DOHH2 (cell line): ENCODE results near the gene PIGA.

ENCODE experiments used
- H3F3A ChIP-seq: fragments of 200-600 bp; sonication (generic), shearing (Covaris generic); 2 replicates; pipeline ENCODE4 v1.6.0; 2016; ENCODE audit warnings: antibody characterized with exemption, mild to moderate bottlenecking; ENCODE audit not compliant: control insufficient read depth, insufficient read depth
- H3K27ac ChIP-seq: fragments of 200-600 bp; sonication (generic); 2 replicates; pipeline ENCODE4 v1.5.1; 2014; ENCODE audit warnings: low read depth, mild to moderate bottlenecking, low read length, moderate library complexity
- H3K27me3 ChIP-seq: fragments of 200-600 bp; sonication (generic); 2 replicates; pipeline ENCODE4 v1.6.1; 2014; ENCODE audit warnings: mild to moderate bottlenecking, low read length, mixed read lengths; ENCODE audit not compliant: control insufficient read depth
- H3K36me3 ChIP-seq: fragments of 200-600 bp; sonication (generic); 2 replicates; pipeline ENCODE4 v1.6.1; 2014; ENCODE audit warnings: mild to moderate bottlenecking, low read length, moderate library complexity, mixed read lengths; ENCODE audit not compliant: control insufficient read depth
- H3K4me1 ChIP-seq: fragments of 200-600 bp; sonication (generic); 2 replicates; pipeline ENCODE4 v1.6.1; 2014; ENCODE audit warnings: mild to moderate bottlenecking, low read length, mixed read lengths; ENCODE audit not compliant: control insufficient read depth
- H3K4me2 ChIP-seq: fragments of 200-600 bp; sonication (generic); 2 replicates; pipeline ENCODE4 v1.6.0; 2014; ENCODE audit warnings: mild to moderate bottlenecking, low read length, moderate library complexity
- H3K4me3 ChIP-seq: fragments of 200-600 bp; sonication (generic); 2 replicates; pipeline ENCODE4 v1.5.1; 2014; ENCODE audit warnings: mild to moderate bottlenecking, low read length, mixed read lengths
- H3K79me2 ChIP-seq: fragments of 200-600 bp; sonication (generic); 2 replicates; pipeline ENCODE4 v1.6.1; 2014; ENCODE audit warnings: mild to moderate bottlenecking, low read length, mixed read lengths; ENCODE audit not compliant: control insufficient read depth
- H3K9me2 ChIP-seq: fragments of 200-600 bp; sonication (generic); replicated peaks from 2 replicates; pipeline ENCODE4 v1.6.1; 2014; ENCODE audit warnings: mild to moderate bottlenecking, low read length, mixed read lengths; ENCODE audit not compliant: control insufficient read depth
- H3K9me3 ChIP-seq: fragments of 200-600 bp; sonication (generic); 2 replicates; pipeline ENCODE4 v1.6.1; 2014; ENCODE audit warnings: antibody characterized with exemption, low read length, mixed read lengths; ENCODE audit not compliant: control insufficient read depth, insufficient read depth
- H4K20me1 ChIP-seq: fragments of 200-600 bp; sonication (generic); 2 replicates; pipeline ENCODE4 v1.6.0; 2014; ENCODE audit warnings: low read depth, mild to moderate bottlenecking, antibody characterized with exemption, low read length, moderate library complexity; ENCODE audit not compliant: control insufficient read depth, insufficient read depth
- EZH2phosphoT487 ChIP-seq: fragments of 200-600 bp; sonication (generic); IDR thresholded peaks from 2 replicates; pipeline ENCODE4 v1.6.1; 2017; ENCODE audit warnings: borderline replicate concordance, mild to moderate bottlenecking, antibody characterized with exemption, low read length, moderate library complexity, mixed read lengths
- TF ChIP-seq, protein P1 (sequence below): fragments of 200-600 bp; sonication (generic); IDR thresholded peaks from one replicate; pipeline ENCODE4 v1.5.1; 2014; ENCODE audit warnings: antibody characterized with exemption, mild to moderate bottlenecking, low read depth, low read length; ENCODE audit not compliant: poor library complexity, severe bottlenecking

Gene PIGA

DNA sequence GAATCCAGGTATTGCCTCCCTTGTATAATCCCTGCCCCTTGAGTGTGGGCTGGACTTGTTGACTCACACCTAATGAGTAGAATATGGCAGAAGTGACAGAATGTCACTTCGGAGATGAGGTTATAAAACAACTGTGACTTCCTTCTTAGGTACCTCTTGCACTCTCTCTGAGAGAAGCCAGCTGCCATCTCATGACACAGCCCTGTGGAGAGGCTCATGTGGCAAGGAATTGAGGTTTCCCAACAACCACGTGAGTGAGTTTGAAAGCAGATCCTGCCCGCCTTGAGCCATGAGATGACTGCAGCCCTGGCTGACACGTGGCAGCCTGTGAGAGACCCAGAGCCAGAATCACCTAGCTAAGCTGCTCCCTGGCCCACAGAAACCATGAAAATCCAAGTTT is 33.4 kb downstream of the PIGA start:
- no peak overlapping the region for H3K4me3 ChIP-seq
- no peaks in the 10 kb centered on the region for H3K4me1 ChIP-seq
- TF ChIP-seq, protein P1, sequence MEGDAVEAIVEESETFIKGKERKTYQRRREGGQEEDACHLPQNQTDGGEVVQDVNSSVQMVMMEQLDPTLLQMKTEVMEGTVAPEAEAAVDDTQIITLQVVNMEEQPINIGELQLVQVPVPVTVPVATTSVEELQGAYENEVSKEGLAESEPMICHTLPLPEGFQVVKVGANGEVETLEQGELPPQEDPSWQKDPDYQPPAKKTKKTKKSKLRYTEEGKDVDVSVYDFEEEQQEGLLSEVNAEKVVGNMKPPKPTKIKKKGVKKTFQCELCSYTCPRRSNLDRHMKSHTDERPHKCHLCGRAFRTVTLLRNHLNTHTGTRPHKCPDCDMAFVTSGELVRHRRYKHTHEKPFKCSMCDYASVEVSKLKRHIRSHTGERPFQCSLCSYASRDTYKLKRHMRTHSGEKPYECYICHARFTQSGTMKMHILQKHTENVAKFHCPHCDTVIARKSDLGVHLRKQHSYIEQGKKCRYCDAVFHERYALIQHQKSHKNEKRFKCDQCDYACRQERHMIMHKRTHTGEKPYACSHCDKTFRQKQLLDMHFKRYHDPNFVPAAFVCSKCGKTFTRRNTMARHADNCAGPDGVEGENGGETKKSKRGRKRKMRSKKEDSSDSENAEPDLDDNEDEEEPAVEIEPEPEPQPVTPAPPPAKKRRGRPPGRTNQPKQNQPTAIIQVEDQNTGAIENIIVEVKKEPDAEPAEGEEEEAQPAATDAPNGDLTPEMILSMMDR, result no peak
- TF ChIP-seq EZH2phosphoT487, result no peak
- H3K36me3 ChIP-seq, result no peaks in the 10 kb centered on the region
- no peak overlapping the region for H3K27ac ChIP-seq
- H4K20me1 ChIP-seq, result no peaks in the 10 kb centered on the region
- no peaks in the 10 kb centered on the region for H3K9me3 ChIP-seq
- H3K27me3 ChIP-seq, result no peaks in the 10 kb centered on the region
- H3K79me2 ChIP-seq, result no peaks in the 10 kb centered on the region
- H3K9me2 ChIP-seq, result no peaks in the 10 kb centered on the region
- H3F3A ChIP-seq, result no peaks in the 10 kb centered on the region
- no peak overlapping the region for H3K4me2 ChIP-seq

DNA sequence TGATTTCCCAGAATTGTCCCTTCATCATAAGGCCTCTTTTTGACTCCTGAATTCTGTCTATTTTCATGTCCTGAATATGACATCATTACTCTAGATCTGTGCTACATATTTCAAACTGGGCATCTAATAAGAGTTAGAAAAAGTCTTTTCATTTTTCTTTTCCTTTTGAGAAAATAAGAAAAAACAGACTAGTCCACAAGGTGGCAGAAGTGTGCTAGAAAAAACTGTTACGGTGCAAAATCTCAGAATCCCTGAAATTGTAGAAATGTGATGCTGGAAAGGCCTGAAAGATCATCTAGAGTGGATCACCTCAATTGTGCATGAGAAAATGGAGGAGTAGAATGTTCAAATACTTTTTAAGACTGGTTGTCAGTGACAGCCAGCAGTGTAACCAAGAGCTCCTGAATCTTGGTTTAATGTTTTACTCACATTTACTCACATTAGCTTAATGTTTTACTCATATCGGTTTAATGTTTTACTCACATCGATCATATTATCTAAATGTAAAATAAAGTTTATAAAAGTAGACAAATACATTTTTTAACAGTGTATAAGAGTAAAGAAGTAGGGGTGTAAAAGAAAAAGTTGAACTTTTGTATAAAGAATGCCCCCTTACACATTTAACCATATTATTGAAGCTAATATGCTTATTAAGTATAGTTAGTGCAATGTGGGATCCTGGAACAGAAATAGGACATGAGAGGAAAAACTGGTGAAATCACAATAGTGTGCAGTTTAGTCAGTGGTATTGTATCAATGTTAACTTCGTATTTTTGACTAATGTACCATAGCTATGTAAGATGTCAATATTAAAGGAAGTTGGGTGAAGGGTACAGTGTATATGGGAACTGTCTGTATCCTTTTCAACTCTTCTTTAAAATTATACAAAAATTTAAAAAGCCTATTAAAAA is 35.1 kb downstream of the PIGA start:
- no peak overlapping the region for H3K27ac ChIP-seq
- H3F3A ChIP-seq, result no peaks in the 10 kb centered on the region
- H3K9me2 ChIP-seq, result no peaks in the 10 kb centered on the region
- H3K4me3 ChIP-seq, result no peak overlapping the region
- no peaks in the 10 kb centered on the region for H3K27me3 ChIP-seq
- no peaks in the 10 kb centered on the region for H3K79me2 ChIP-seq
- TF ChIP-seq, protein P1, result peak; percentile 42
- TF ChIP-seq EZH2phosphoT487, result no peak
- no peaks in the 10 kb centered on the region for H3K4me1 ChIP-seq
- no peaks in the 10 kb centered on the region for H3K9me3 ChIP-seq
- H3K4me2 ChIP-seq, result no peak overlapping the region
- no peaks in the 10 kb centered on the region for H3K36me3 ChIP-seq
- no peaks in the 10 kb centered on the region for H4K20me1 ChIP-seq

DNA sequence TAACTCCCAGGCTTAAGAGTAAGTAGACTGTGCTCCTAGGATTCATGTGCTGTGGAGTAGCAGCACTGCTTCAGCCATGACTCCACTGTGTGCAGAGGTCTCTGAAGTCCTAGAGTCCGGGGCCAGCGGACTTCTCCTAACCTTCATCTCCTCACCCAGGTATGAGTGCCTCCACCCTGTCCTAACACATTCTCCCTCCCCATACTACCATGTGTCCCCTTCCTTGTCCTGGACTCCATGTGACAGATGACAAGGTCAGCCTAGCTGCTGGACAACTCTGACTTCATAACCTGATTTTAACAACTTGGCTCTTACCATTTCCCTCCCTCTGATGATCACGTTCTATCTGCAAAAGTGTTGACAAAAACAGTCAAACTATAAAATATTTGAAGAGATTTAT is 36.5 kb downstream of the PIGA start:
- H3K4me3 ChIP-seq, result no peak overlapping the region
- no peaks in the 10 kb centered on the region for H3K9me2 ChIP-seq
- no peak overlapping the region for H3K4me2 ChIP-seq
- no peaks in the 10 kb centered on the region for H3F3A ChIP-seq
- H3K27ac ChIP-seq, result no peak overlapping the region
- TF ChIP-seq, protein P1, result no peak
- no peak for TF ChIP-seq EZH2phosphoT487
- no peaks in the 10 kb centered on the region for H4K20me1 ChIP-seq
- no peaks in the 10 kb centered on the region for H3K36me3 ChIP-seq
- H3K9me3 ChIP-seq, result no peaks in the 10 kb centered on the region
- H3K27me3 ChIP-seq, result no peaks in the 10 kb centered on the region
- H3K79me2 ChIP-seq, result no peaks in the 10 kb centered on the region
- no peaks in the 10 kb centered on the region for H3K4me1 ChIP-seq
